ENCODE results near the gene DPEP3. TPM values are rescaled to one million over a fixed set of nuclear protein-coding genes. Genes with fewer than 3 reads are reported as not detected.

DPEP3 gene
- total and polyA plus RNA-seq, 10 of the 15 experiments (the other 5 are each of a cell fraction or from before 2014, with no cell fraction given): not detected

DNA sequence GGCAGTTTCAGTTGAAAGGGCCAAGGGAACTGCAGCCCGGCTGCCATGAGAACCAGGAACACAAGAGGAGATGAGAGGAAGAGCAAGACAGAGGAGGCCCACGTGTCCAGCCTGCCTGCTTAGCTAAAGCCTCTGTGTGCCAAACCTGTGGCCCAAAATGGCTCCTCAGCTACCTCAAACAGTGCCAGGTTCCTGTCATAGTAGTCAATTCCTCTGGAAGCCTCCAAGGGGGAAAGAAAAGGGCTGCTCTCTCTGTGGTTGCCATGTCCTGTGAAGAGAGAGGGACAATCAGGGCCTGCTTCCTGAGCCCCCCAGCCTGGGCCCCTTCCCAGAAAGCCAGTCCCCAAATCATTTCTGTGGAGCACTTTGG is 17.0 kb downstream of the DPEP3 start (continued):
- TF ChIP-seq, protein P1, sequence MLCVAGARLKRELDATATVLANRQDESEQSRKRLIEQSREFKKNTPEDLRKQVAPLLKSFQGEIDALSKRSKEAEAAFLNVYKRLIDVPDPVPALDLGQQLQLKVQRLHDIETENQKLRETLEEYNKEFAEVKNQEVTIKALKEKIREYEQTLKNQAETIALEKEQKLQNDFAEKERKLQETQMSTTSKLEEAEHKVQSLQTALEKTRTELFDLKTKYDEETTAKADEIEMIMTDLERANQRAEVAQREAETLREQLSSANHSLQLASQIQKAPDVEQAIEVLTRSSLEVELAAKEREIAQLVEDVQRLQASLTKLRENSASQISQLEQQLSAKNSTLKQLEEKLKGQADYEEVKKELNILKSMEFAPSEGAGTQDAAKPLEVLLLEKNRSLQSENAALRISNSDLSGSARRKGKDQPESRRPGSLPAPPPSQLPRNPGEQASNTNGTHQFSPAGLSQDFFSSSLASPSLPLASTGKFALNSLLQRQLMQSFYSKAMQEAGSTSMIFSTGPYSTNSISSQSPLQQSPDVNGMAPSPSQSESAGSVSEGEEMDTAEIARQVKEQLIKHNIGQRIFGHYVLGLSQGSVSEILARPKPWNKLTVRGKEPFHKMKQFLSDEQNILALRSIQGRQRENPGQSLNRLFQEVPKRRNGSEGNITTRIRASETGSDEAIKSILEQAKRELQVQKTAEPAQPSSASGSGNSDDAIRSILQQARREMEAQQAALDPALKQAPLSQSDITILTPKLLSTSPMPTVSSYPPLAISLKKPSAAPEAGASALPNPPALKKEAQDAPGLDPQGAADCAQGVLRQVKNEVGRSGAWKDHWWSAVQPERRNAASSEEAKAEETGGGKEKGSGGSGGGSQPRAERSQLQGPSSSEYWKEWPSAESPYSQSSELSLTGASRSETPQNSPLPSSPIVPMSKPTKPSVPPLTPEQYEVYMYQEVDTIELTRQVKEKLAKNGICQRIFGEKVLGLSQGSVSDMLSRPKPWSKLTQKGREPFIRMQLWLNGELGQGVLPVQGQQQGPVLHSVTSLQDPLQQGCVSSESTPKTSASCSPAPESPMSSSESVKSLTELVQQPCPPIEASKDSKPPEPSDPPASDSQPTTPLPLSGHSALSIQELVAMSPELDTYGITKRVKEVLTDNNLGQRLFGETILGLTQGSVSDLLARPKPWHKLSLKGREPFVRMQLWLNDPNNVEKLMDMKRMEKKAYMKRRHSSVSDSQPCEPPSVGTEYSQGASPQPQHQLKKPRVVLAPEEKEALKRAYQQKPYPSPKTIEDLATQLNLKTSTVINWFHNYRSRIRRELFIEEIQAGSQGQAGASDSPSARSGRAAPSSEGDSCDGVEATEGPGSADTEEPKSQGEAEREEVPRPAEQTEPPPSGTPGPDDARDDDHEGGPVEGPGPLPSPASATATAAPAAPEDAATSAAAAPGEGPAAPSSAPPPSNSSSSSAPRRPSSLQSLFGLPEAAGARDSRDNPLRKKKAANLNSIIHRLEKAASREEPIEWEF (IDR thresholded peaks at IDR 0.05; ENCODE audit: insufficient replicate concordance, low read depth, low read length): no peak
- TF ChIP-seq KLF5 (IDR thresholded peaks at IDR 0.05; ENCODE audit: partially characterized antibody): no peak
- no peak for TF ChIP-seq SPI1 (IDR thresholded peaks at IDR 0.05; ENCODE audit: borderline replicate concordance, insufficient read depth, low read depth, low read length)

DNA sequence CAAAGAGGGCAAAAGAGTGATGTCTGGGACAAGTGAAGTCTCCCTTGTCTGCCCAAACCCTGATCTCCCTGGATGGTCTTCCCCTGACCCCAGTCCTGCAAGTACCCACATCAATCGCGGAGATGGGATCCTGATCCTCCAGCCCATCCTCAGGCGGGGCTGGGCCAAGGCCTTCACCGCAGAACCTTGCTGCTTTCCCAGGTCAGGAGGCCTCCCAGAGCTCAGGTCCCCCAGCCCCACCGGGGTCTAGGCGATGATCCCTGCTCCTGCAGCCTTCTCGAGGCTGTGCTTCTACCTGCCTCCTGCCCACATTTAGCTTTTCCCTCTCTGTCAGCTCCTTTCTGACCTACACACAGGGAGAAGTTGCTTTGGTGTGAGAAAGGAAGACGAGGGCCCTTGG is 18.2 kb downstream of the DPEP3 start:
- no peaks in the 10 kb centered on the region for H3K27me3 ChIP-seq (replicated peaks in 1 of 2; ENCODE audit: control insufficient read depth in 2 of 2, insufficient read depth in 2 of 2, low read length in 1 of 2)
- TF ChIP-seq FOS (IDR thresholded peaks at IDR 0.05; ENCODE audit: borderline replicate concordance, extremely low read depth, insufficient read length): no peak
- TF ChIP-seq TARDBP (IDR thresholded peaks at IDR 0.05; ENCODE audit: borderline replicate concordance): no peak
- no peak for TF ChIP-seq SMAD1 (IDR thresholded peaks at IDR 0.05; ENCODE audit: low read depth, partially characterized antibody)
- no peak for TF ChIP-seq CBFB (IDR thresholded peaks at IDR 0.05; ENCODE audit: low read depth)
- ChIA-PET SMC1A (ENCODE audit: uncharacterized antibody, unreplicated experiment) (no interaction called here), RAD21 (ENCODE audit: unreplicated experiment) (no interaction called here), CTCF (no interaction called here), POLR2A (interaction anchor here (0.5 to 1.0 kb wide), 2 partner anchors 11 to 23 kb away, joined by 3 read pairs; no protein-coding TSS in a partner anchor)
- H3K4me1 ChIP-seq (ENCODE audit: control insufficient read depth, insufficient read depth, low read length): peaks cover 17% of the 10 kb centered on the region
- ATAC-seq: no peak
- intact Hi-C loops (cut with micrococcal nuclease; ENCODE audit: unreplicated experiment) (no loop called here), in situ Hi-C loops (cut with MboI) (no loop called here)
- H3K36me3 ChIP-seq (ENCODE audit: control insufficient read depth in 2 of 2, insufficient read depth in 2 of 2, low read length in 1 of 2): peaks cover 5 to 6% of the 10 kb centered on the region in 2 experiments; a peak in 3 of 4 replicates
- H3K9me3 ChIP-seq (replicated peaks; ENCODE audit: control insufficient read depth, insufficient read depth, low read length): no peaks in the 10 kb centered on the region
- no peak for FAIRE-seq
- no peak overlapping the region for H3K4me2 ChIP-seq (ENCODE audit: control insufficient read depth, insufficient read depth)
- no peak overlapping the region for H3K27ac ChIP-seq (ENCODE audit: control insufficient read depth, insufficient read depth)
- no peak overlapping the region for H3K9ac ChIP-seq (ENCODE audit: control insufficient read depth, insufficient read depth, low read length)
- no peak overlapping the region for H2AFZ ChIP-seq (ENCODE audit: control insufficient read depth, low read depth, low read length)
- WGBS (ENCODE audit: insufficient coverage, insufficient replicate concordance, low lambda C conversion rate, missing lambda C conversion rate): 90% methylated on average over 8 of the region's 8 CpGs
- H3K79me2 ChIP-seq (ENCODE audit: control insufficient read depth, insufficient read depth, low read length): peaks cover 10% of the 10 kb centered on the region
- no TSS peak for BruUV-seq (replicated peaks)
- H3K4me3 ChIP-seq: no peak overlapping the region
- no peak for DNase-seq (ENCODE audit: low read depth, low spot score)
- H4K20me1 ChIP-seq (ENCODE audit: control insufficient read depth, insufficient read depth): no peaks in the 10 kb centered on the region

Measured in GM12878 (cell line).